WTC11 (cell line): ENCODE data around the gene TNN.

Experiments used
- CREB1 ChIP-seq: sonication (generic); formaldehyde crosslinking; IDR thresholded peaks from 2 replicates; pipeline ENCODE4 v1.8.0; 2023; ENCODE audit warnings: mild to moderate bottlenecking, missing genetic modification reagents
- ESRRA ChIP-seq: sonication (generic); formaldehyde crosslinking; IDR thresholded peaks from 2 replicates; pipeline ENCODE4 v1.8.1; 2022; ENCODE audit warnings: mild to moderate bottlenecking, missing genetic modification reagents, borderline replicate concordance
- MYBL2 ChIP-seq: sonication (generic); formaldehyde crosslinking; IDR thresholded peaks from 2 replicates; pipeline ENCODE4 v1.8.1; 2023; ENCODE audit warnings: mild to moderate bottlenecking, moderate library complexity, missing genetic modification reagents
- NR2C2 ChIP-seq: sonication (generic); formaldehyde crosslinking; IDR thresholded peaks from 2 replicates; pipeline ENCODE4 v1.8.0; 2022; ENCODE audit warnings: mild to moderate bottlenecking, missing genetic modification reagents
- ZNF263 ChIP-seq: sonication (generic); formaldehyde crosslinking; IDR thresholded peaks from 2 replicates; pipeline ENCODE4 v1.8.1; 2022; ENCODE audit warnings: low read depth, mild to moderate bottlenecking, moderate library complexity, missing genetic modification reagents
- TF ChIP-seq, protein P1 (sequence below): sonication (generic); formaldehyde crosslinking; IDR thresholded peaks from 2 replicates; pipeline ENCODE4 v1.8.1; 2022; ENCODE audit warnings: low read depth, missing genetic modification reagents, borderline replicate concordance
- TF ChIP-seq, protein P2 (sequence below): fragments of 200-600 bp; IDR thresholded peaks from 2 replicates; pipeline ENCODE4 v1.8.0; 2022; ENCODE audit warnings: antibody characterized with exemption

DNA sequence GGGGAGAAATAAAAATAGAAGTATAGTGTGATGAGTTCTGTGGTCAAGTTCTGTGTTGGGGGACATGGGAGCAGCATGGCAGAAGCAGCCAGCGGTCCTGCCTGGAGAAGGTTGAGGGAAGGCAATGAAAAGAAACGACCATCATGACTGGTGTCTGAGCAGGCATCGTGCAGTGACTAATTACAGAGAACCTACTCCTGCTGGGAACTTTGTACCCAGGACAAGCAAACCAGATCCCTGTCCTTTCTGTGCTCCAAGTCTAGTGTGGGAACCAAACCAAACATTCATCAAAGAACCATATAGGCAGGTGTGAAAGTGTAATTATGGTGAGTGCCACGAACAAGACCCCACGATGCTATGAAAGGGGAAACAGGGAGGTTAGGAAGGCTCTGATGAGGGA is 99.1 kb downstream of the TNN start:
- TF ChIP-seq ZNF263 (no peak), CREB1 (CRISPR knock-in tag) (no peak), ESRRA (CRISPR knock-in tag) (no peak), MYBL2 (CRISPR knock-in tag) (no peak), NR2C2 (CRISPR knock-in tag) (no peak)
- TF ChIP-seq, protein P1, sequence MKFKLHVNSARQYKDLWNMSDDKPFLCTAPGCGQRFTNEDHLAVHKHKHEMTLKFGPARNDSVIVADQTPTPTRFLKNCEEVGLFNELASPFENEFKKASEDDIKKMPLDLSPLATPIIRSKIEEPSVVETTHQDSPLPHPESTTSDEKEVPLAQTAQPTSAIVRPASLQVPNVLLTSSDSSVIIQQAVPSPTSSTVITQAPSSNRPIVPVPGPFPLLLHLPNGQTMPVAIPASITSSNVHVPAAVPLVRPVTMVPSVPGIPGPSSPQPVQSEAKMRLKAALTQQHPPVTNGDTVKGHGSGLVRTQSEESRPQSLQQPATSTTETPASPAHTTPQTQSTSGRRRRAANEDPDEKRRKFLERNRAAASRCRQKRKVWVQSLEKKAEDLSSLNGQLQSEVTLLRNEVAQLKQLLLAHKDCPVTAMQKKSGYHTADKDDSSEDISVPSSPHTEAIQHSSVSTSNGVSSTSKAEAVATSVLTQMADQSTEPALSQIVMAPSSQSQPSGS = no peak
- TF ChIP-seq, protein P2, sequence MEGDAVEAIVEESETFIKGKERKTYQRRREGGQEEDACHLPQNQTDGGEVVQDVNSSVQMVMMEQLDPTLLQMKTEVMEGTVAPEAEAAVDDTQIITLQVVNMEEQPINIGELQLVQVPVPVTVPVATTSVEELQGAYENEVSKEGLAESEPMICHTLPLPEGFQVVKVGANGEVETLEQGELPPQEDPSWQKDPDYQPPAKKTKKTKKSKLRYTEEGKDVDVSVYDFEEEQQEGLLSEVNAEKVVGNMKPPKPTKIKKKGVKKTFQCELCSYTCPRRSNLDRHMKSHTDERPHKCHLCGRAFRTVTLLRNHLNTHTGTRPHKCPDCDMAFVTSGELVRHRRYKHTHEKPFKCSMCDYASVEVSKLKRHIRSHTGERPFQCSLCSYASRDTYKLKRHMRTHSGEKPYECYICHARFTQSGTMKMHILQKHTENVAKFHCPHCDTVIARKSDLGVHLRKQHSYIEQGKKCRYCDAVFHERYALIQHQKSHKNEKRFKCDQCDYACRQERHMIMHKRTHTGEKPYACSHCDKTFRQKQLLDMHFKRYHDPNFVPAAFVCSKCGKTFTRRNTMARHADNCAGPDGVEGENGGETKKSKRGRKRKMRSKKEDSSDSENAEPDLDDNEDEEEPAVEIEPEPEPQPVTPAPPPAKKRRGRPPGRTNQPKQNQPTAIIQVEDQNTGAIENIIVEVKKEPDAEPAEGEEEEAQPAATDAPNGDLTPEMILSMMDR = no peak
